HCT116 (cell line): Measurements from ENCODE around the gene OBSCN. TPM values are rescaled to one million over a fixed set of nuclear protein-coding genes. Genes with fewer than 3 reads are reported as not detected.

Experiments used
- ATAC-seq: fragments of 200-7000 bp; cut with Tn5 transposase; 2 replicates; pipeline ENCODE4 v1.9.1; 2020; ENCODE audit warnings: mild to moderate bottlenecking, moderate library complexity
- BruUV-seq: library from RNA; stranded (reverse); fragments of 400-500 nt; replicated peaks from 2 replicates; lab custom pipeline; 2021; lab: Mats Ljungman, UMichigan
- CTCF ChIA-PET: fragments of 300-600 bp; sonication (Branson Sonifier 250); formaldehyde crosslinking; loops from one replicate; lab custom pipeline; 2021; ENCODE audit warnings: antibody characterized with exemption; lab: Charles Lee
- POLR2A ChIA-PET: fragments of 300-600, 350-600 bp; sonication (Branson Sonifier 250); formaldehyde crosslinking; loops from one replicate; lab custom pipeline; 2021; ENCODE audit warnings: antibody characterized with exemption; lab: Charles Lee
- RAD21 ChIA-PET, 2 experiments: fragments of 300-600 bp; sonication (Branson Sonifier 250); formaldehyde crosslinking; loops; one replicate each; lab custom pipeline; 2023; ENCODE audit warnings: low total read pairs in 2 of 2; ENCODE audit not compliant: uncharacterized antibody in 2 of 2, unreplicated experiment in 2 of 2, low non-redundant PET in 1 of 2; lab: Charles Lee
- DNase-seq: peaks from one replicate; pipeline ENCODE4 v3.0.0-alpha.2; 2010; ENCODE audit warnings: low read depth, low spot score
- H2AFZ ChIP-seq: fragments of 200-600 bp; shearing (Covaris generic), sonication (generic); 2 replicates; pipeline ENCODE4 v1.6.1; 2017; ENCODE audit warnings: low read depth, mixed run types, mixed read lengths, antibody characterized with exemption, low read length; ENCODE audit not compliant: poor library complexity, severe bottlenecking
- H3K27ac ChIP-seq: 2 replicates; pipeline ENCODE4 v1.5.1; 2012; ENCODE audit warnings: low read depth, low read length
- H3K27me3 ChIP-seq: fragments of 200-600 bp; sonication (generic); 2 replicates; pipeline ENCODE4 v1.6.1; 2016; ENCODE audit warnings: mixed run types, low read length, mixed read lengths; ENCODE audit not compliant: insufficient read depth
- H3K36me3 ChIP-seq, 2 experiments: fragments of 200-500 bp in 1 of 2; fragments of 200-600 bp in 1 of 2; sonication (Bioruptor generic) in 1 of 2; sonication (generic) in 1 of 2; 2 replicates each; pipeline versions ENCODE4 v1.5.1 to v1.6.1; 2014 to 2016; ENCODE audit warnings: low read length in 2 of 2, inconsistent platforms in 1 of 2, mixed read lengths in 1 of 2, mixed run types in 1 of 2; ENCODE audit not compliant: insufficient read depth in 2 of 2, control insufficient read depth in 1 of 2
- H3K4me1 ChIP-seq, 2 experiments: fragments of 200-600 bp in 1 of 2; sonication (generic) in 1 of 2; 2 replicates each; pipeline versions ENCODE4 v1.5.1 to v1.6.1; 2012 to 2017; ENCODE audit warnings: low read length in 2 of 2, inconsistent platforms in 1 of 2, mild to moderate bottlenecking in 1 of 2, mixed read lengths in 1 of 2, mixed run types in 1 of 2, moderate library complexity in 1 of 2; ENCODE audit not compliant: insufficient read depth in 2 of 2, control insufficient read depth in 1 of 2
- H3K4me2 ChIP-seq: fragments of 200-600 bp; sonication (generic); 2 replicates; pipeline ENCODE4 v1.6.1; 2017; ENCODE audit warnings: mixed run types, low read length, mixed read lengths
- H3K4me3 ChIP-seq, 2 experiments: fragments of 200-600 bp in 1 of 2; sonication (generic) in 1 of 2; replicated peaks in 1 of 2; 2 replicates each; pipeline ENCODE4 v1.5.1; 2011 to 2016; ENCODE audit warnings: low read length in 2 of 2, control low read depth in 1 of 2, low read depth in 1 of 2, mild to moderate bottlenecking in 1 of 2, mixed read lengths in 1 of 2, mixed run types in 1 of 2
- H3K79me2 ChIP-seq: fragments of 200-600 bp; sonication (generic); 2 replicates; pipeline ENCODE4 v1.6.1; 2017; ENCODE audit warnings: mild to moderate bottlenecking, mixed run types, low read length, moderate library complexity, mixed read lengths; ENCODE audit not compliant: insufficient read depth
- H3K9ac ChIP-seq: fragments of 200-600 bp; sonication (generic); 2 replicates; pipeline ENCODE4 v1.6.1; 2016; ENCODE audit warnings: low read length, mixed read lengths
- H3K9me2 ChIP-seq: fragments of 200-600 bp; sonication (generic), shearing (Covaris generic); 2 replicates; pipeline ENCODE4 v1.6.1; 2017; ENCODE audit warnings: mixed run types, mild to moderate bottlenecking, moderate library complexity; ENCODE audit not compliant: insufficient read depth
- H3K9me3 ChIP-seq, 2 experiments: fragments of 200-500 bp in 1 of 2; fragments of 200-600 bp in 1 of 2; sonication (Bioruptor generic) in 1 of 2; sonication (generic) in 1 of 2; 2 replicates each; pipeline ENCODE4 v1.6.1; 2014 to 2017; ENCODE audit warnings: low read length in 2 of 2, mixed read lengths in 2 of 2, inconsistent platforms in 1 of 2, low read depth in 1 of 2, mild to moderate bottlenecking in 1 of 2, mixed run types in 1 of 2, moderate library complexity in 1 of 2; ENCODE audit not compliant: control insufficient read depth in 1 of 2, insufficient read depth in 1 of 2
- H4K20me1 ChIP-seq: fragments of 200-600 bp; sonication (generic), shearing (Covaris generic); 2 replicates; pipeline ENCODE4 v1.6.1; 2017; ENCODE audit warnings: mixed run types, mild to moderate bottlenecking, moderate library complexity; ENCODE audit not compliant: insufficient read depth
- CBX3 ChIP-seq: IDR thresholded peaks from 2 replicates; pipeline ENCODE4 v1.6.1; 2012; ENCODE audit warnings: low read depth
- EGR1 ChIP-seq: IDR thresholded peaks from 2 replicates; pipeline ENCODE4 v1.6.1; 2012; ENCODE audit warnings: low read depth
- ELF1 ChIP-seq: IDR thresholded peaks from 2 replicates; pipeline ENCODE4 v1.6.1; 2012; ENCODE audit warnings: low read depth, borderline replicate concordance
- EZH2 ChIP-seq: fragments of 200-600 bp; sonication (generic); IDR thresholded peaks from 2 replicates; pipeline ENCODE4 v1.6.1; 2017; ENCODE audit warnings: antibody characterized with exemption, mixed run types
- JUND ChIP-seq: IDR thresholded peaks from 2 replicates; pipeline ENCODE4 v1.6.1; 2012
- MAX ChIP-seq: IDR thresholded peaks from 2 replicates; pipeline ENCODE4 v1.6.1; 2012
- POLR2AphosphoS5 ChIP-seq: IDR thresholded peaks from 2 replicates; pipeline ENCODE4 v1.6.1; 2011; ENCODE audit warnings: mild to moderate bottlenecking, low read depth, low read length, moderate library complexity
- RAD21 ChIP-seq: IDR thresholded peaks from 2 replicates; pipeline ENCODE4 v1.6.1; 2012; ENCODE audit warnings: low read depth, mild to moderate bottlenecking
- REST ChIP-seq: IDR thresholded peaks from 2 replicates; pipeline ENCODE4 v1.6.1; 2012; ENCODE audit warnings: low read depth
- TCF7L2 ChIP-seq: IDR thresholded peaks from 2 replicates; pipeline ENCODE4 v1.7.0; 2011; ENCODE audit warnings: borderline replicate concordance, inconsistent platforms; ENCODE audit not compliant: insufficient read depth, insufficient read length; ENCODE audit errors: extremely low read depth
- ZNF274 ChIP-seq: fragments of 200-500 bp; sonication (Bioruptor generic); IDR thresholded peaks from 2 replicates; pipeline ENCODE4 v1.6.1; 2014; ENCODE audit warnings: mild to moderate bottlenecking, low read depth, low read length, inconsistent platforms
- intact Hi-C: fragments of 100-400 bp; cut with micrococcal nuclease; formaldehyde crosslinking; loops from 2 replicates; pipeline ENCODE4 v1.10.0; 2022
- total RNA-seq: library from RNA; stranded (reverse); gene quantifications from one replicate; pipeline ENCODE4 v1.2.1, GENCODE V29; 2021; ENCODE audit not compliant: unreplicated experiment

OBSCN gene
- total RNA-seq, 1 experiment from 2014 or later: 16.6 TPM

GRCh38 chr1:228401782-228402640, 194.2 kb downstream of the OBSCN start:
- no TSS peak for BruUV-seq
- no peak overlapping the region; the same call in 1 of the 2 replicates for H3K27ac ChIP-seq
- H3K79me2 ChIP-seq: peaks cover 71% of the 10 kb centered on the region
- H3K4me1 ChIP-seq: peaks cover 4 to 10% of the 10 kb centered on the region in 2 experiments; a peak in 3 of 4 replicates
- TF ChIP-seq REST: no peak
- TF ChIP-seq CBX3: no peak
- TF ChIP-seq ELF1: no peak
- TF ChIP-seq EZH2: no peak
- TF ChIP-seq RAD21: no peak
- TF ChIP-seq POLR2AphosphoS5: no peak
- TF ChIP-seq JUND: no peak
- TF ChIP-seq ZNF274: no peak
- no peak for TF ChIP-seq MAX
- no peak for TF ChIP-seq TCF7L2
- no peak for TF ChIP-seq EGR1
- no peaks in the 10 kb centered on the region for H3K9me2 ChIP-seq
- no peak for ATAC-seq
- H3K4me3 ChIP-seq: no peak overlapping the region
- H2AFZ ChIP-seq: no peak overlapping the region
- ChIA-PET POLR2A (interaction anchor here (0.7 kb wide), 1 partner anchor 9 kb away, joined by 3 read pairs; no protein-coding TSS in a partner anchor), RAD21 (no interaction called here), CTCF (interaction anchor here (1.3 kb wide), 1 partner anchor 9 kb away, joined by 3 read pairs; no protein-coding TSS in a partner anchor)
- H3K4me2 ChIP-seq: no peak overlapping the region
- H4K20me1 ChIP-seq: no peaks in the 10 kb centered on the region
- H3K36me3 ChIP-seq: peaks cover 19 to 35% of the 10 kb centered on the region in 2 experiments; a peak in 3 of 4 replicates
- H3K27me3 ChIP-seq: no peaks in the 10 kb centered on the region
- intact Hi-C loops: no loop called here
- no peak overlapping the region for H3K9ac ChIP-seq
- H3K9me3 ChIP-seq: no peaks in the 10 kb centered on the region
- DNase-seq: no peak
